GM15510 (cell line): Measurements from ENCODE around the gene ALPG.

Experiments
- POLR2A ChIP-seq: IDR thresholded peaks from 3 replicates; pipeline ENCODE4 v1.6.1; 2011; ENCODE audit warnings: borderline replicate concordance; ENCODE audit not compliant: insufficient read length; ENCODE audit errors: extremely low read depth

ALPG gene

DNA sequence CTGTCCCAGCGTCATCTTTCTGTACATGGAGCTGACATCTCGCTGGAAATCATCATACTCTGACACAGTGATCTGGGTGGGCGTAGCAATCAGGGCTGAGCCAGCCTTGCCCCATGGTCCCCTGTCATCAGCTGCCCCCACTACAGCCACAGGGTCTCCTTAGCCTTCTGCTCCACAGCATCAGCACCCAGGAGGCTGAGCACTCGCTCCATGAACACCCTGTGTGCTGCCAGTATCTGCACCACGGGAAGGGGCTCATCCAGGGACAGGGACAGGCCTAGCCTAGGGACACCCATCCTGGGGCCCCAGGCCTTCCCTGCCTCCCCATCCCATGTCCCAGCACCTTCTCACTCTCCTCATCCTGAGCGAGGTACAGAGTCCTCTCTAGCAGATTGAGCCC is 11.4 kb downstream of the ALPG start:
- TF ChIP-seq POLR2A = no peak

- TF ChIP-seq POLR2A = no peak
These were observed 12.0 kb downstream of the ALPG start for GRCh38 chr2:232418466-232419244.

GRCh38 chr2:232419245-232420072 is 12.8 kb downstream of the ALPG start:
- no peak for TF ChIP-seq POLR2A

DNA sequence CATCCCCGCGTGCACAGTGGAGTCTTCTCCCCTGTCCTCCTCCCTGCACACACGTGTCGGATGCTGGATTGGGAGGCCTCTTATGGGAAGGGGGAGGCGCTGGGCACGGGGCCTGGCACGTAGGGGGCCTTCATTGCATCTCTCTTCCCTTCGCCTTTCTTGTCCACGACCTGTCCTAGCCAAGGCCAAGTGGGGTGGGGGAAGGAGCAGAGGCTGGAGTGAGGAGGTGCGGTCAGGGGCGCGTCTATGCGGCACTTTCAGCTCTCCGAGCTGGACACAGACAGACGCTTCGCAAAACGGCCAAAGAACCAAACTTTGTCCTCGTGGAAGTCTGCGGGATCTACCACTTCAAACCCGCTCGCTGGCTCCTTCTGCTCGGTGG is 13.4 kb downstream of the ALPG start:
- no peak for TF ChIP-seq POLR2A

GRCh38 chr2:232420463-232421188 is 14.0 kb downstream of the ALPG start:
- TF ChIP-seq POLR2A = no peak

GRCh38 chr2:232421189-232421785 is 14.6 kb downstream of the ALPG start:
- TF ChIP-seq POLR2A = no peak

DNA sequence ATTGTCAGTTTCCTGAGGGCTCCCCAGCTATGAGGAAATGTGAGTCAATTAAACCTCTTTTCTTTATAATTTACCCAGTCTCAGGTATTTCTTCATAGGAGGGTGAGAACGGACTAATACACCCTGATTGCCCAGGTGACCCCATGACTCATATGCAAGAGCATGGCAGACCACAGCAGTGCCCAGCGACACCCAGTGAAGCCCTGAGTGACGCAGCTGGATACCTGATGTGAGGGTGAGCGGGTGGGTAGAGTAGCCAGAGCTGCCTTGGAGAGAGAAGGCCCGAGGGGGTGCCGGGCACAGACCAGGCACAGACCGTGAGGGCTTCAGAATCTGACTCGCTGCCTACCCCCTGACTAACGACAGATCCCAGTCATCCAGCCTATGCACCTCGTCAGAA is 15.4 kb downstream of the ALPG start:
- TF ChIP-seq POLR2A = no peak

- no peak for TF ChIP-seq POLR2A
These were observed 25.3 kb downstream of the ALPG start for GRCh38 chr2:232431705-232432590.

DNA sequence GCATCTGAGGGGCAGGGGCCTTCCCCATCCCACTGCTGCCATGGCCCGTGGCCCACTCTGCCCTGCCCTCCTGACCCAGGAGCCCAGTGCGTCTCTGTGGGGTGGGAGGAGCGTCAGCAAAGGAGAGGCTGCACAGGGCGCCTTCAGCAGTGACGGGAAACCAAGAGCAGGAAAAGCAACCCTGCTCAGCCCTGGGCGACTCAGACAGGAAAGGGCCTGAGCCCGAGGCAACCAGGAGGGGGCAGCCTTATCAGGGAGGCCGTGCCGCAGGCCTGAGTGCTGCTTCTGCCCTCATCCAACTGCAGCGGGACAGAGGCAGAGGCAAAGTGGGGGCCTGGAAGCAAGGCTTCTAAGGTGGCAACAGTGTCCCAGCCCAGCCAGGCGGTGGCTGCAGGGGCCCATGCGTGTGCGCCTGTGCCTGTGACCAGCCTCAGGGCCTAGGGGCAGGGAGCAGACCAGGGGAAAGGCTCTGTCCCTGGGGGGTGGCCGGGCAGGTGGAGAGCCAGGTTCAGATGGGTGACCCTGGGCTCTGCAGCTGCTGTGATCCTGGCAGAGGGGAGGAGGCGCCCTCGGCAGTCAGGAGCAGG is 26.0 kb downstream of the ALPG start:
- TF ChIP-seq POLR2A = no peak

DNA sequence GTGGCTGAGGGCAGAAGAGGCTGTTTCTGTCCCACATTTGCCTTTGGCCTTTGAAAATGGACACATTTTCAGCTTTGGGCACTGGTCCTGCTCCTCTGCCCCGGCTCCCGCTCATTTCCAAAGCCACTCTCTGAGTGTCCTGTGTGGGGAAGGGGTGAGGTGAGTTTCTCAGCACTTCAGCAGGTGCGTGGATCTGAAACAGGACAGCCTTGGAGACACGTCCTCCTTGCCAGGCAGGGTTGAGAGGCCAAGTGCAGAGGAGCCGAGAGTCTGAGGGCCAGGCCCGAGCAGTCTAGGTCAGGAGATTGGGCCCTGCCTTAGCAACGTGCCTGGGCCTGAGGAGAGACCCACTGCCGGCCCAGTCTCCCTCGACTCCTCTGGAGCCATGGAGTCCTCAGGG is 27.4 kb downstream of the ALPG start:
- no peak for TF ChIP-seq POLR2A

DNA sequence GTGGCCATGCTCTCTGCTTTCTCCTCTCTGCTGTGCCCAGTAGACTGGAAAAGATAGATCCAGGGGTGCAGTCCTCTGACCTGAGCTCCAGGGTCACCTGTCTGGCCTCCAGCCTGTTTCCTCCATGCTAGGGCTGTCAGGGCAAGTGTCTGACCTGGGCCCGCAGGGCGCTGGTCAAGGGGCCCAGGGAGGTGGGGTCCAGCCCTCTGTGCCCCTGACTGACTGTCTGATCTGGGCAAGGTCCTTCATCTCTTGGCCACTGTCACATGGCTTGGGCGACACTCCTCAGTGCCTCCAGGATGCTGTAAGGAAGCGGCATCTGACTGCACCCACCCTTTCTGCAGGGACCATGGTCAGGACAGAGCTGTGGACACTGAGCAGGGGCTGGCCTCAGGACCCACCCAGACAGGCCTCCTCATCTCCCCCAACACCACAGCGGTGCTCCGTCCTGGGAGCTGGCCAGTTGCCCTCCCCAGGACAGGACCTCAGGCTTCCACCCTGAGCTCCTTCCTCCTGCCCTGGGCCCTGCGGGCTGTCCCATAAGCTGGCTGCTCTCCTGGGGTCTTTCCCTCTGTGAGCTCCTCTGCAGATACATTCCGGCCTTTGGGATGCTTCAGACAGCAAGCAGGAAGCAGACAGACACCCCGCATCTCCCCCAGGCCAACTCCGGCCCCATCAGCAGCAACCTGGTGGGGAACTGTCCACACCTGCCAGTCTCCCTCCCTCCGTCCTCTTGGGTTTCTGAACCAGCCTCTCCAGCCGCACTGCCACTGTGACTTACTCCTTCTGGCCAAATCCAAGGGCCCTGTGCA is 28.1 kb downstream of the ALPG start:
- TF ChIP-seq POLR2A = no peak

DNA sequence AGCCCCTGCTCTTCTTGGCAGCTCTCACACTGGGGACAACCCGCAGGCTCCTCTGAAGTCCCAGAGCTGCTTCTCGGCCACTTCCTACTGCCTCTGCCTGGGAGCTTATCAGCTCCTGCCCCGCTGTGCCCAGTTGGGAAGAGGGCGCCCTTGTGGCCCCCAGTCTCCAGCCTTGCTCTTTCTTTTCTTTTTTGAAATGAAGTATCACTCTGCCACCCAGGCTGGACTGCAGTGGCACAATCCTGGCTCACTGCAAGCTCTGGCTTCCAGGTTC is 28.7 kb downstream of the ALPG start:
- TF ChIP-seq POLR2A = no peak

DNA sequence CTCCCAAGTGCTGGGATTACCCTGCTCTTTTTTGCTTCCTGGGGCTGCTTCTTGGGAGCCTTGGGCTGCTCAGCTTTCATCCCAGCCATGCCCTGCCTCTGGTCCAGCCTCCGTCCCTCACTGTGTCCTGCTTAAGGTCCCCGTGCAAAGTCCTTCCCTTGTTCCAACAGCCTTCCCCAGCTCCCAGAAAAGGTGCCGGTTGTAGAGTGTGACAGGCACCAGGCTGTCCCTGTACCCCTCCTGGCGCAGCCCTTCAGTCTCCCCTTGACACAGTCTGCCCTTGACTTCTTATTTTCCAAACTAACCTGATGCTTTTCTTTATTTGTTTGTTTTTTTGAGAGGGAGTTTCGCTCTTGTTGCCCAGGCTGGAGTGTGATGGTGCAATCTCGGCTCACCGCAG is 29.2 kb downstream of the ALPG start:
- TF ChIP-seq POLR2A = no peak
